Liver (tissue), 3 donors: Measurements from ENCODE around the gene MOV10.

Source experiments
- CTCF ChIP-seq: fragments of 150-350 bp; IDR thresholded peaks from 2 replicates; pipeline ENCODE4 v1.5.1; 2017; ENCODE audit warnings: improper control_type of control experiment, low read depth, low read length; ENCODE audit not compliant: missing input control
- HNF4G ChIP-seq: IDR thresholded peaks from 2 replicates; pipeline ENCODE4 v1.6.1; 2016; ENCODE audit warnings: antibody characterized with exemption
- TF ChIP-seq, protein P1 (sequence below): IDR thresholded peaks from 2 replicates; pipeline ENCODE4 v1.6.1; 2016; ENCODE audit warnings: antibody characterized with exemption
- donor health status: healthy.
- donor health status: healthy.

- TF ChIP-seq CTCF (no peak), HNF4G (no peak)
- TF ChIP-seq, protein P1, sequence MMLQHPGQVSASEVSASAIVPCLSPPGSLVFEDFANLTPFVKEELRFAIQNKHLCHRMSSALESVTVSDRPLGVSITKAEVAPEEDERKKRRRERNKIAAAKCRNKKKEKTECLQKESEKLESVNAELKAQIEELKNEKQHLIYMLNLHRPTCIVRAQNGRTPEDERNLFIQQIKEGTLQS = no peak
These were observed 11.5 kb downstream of the MOV10 start for GRCh38 chr1:112685913-112686312.
